ENCODE results near the gene TOPAZ1.
A peak's percentile ranks its signal among the peaks of the same experiment; 100 is the strongest.

The TOPAZ1 gene

GRCh38 chr3:44252332-44252959 is 10.8 kb downstream of the TOPAZ1 start:
- no peak for DNase-seq

GRCh38 chr3:44259404-44259803 is 17.7 kb downstream of the TOPAZ1 start:
- DNase-seq, result no peak

- DNase-seq, result no peak
Observed at GRCh38 chr3:44264146-44264545, 22.5 kb downstream of the TOPAZ1 start.

GRCh38 chr3:44265815-44266214 is 24.1 kb downstream of the TOPAZ1 start:
- DNase-seq, result no peak

GRCh38 chr3:44272191-44272590 is 30.5 kb downstream of the TOPAZ1 start:
- no peak for DNase-seq

GRCh38 chr3:44277925-44278324 is 36.2 kb downstream of the TOPAZ1 start:
- no peak for DNase-seq

GRCh38 chr3:44280077-44280476 is 38.4 kb downstream of the TOPAZ1 start:
- DNase-seq, result no peak

GRCh38 chr3:44280631-44281030 is 38.9 kb downstream of the TOPAZ1 start:
- no peak for DNase-seq

- no peak for DNase-seq
Observed at GRCh38 chr3:44284949-44285348, 43.3 kb downstream of the TOPAZ1 start.

- no peak for DNase-seq
Observed at GRCh38 chr3:44289882-44290462, 48.3 kb downstream of the TOPAZ1 start.

- no peak for DNase-seq
Observed at GRCh38 chr3:44292276-44292675, 50.6 kb downstream of the TOPAZ1 start.

GRCh38 chr3:44292947-44293346 is 51.3 kb downstream of the TOPAZ1 start:
- no peak for DNase-seq

- DNase-seq, result no peak
Observed at GRCh38 chr3:44297255-44297654, 55.6 kb downstream of the TOPAZ1 start.

GRCh38 chr3:44301746-44302145 is 60.1 kb downstream of the TOPAZ1 start:
- no peak for DNase-seq

- DNase-seq, result no peak
Observed at GRCh38 chr3:44309500-44309899, 67.8 kb downstream of the TOPAZ1 start.

- no peak for DNase-seq
Observed at GRCh38 chr3:44318891-44319311, 77.2 kb downstream of the TOPAZ1 start.

- DNase-seq, result no peak
Observed at GRCh38 chr3:44321335-44321734, 79.6 kb downstream of the TOPAZ1 start.

- DNase-seq, result peak; percentile 47 to 61
Observed at GRCh38 chr3:44323341-44323955, 81.8 kb downstream of the TOPAZ1 start.

- no peak for DNase-seq
Observed at GRCh38 chr3:44324584-44324983, 82.9 kb downstream of the TOPAZ1 start.

- DNase-seq, result no peak
Observed at GRCh38 chr3:44326019-44326418, 84.3 kb downstream of the TOPAZ1 start.

- no peak for DNase-seq
Observed at GRCh38 chr3:44326515-44326914, 84.8 kb downstream of the TOPAZ1 start.

- no peak for DNase-seq
Observed at GRCh38 chr3:44329946-44330345, 88.3 kb downstream of the TOPAZ1 start.

GRCh38 chr3:44330444-44330843 is 88.8 kb downstream of the TOPAZ1 start:
- DNase-seq, result no peak

GRCh38 chr3:44334326-44334725 is 92.6 kb downstream of the TOPAZ1 start:
- no peak for DNase-seq

Measured in CD4-positive, alpha-beta T cell treated with Interferon alpha-2 for 1 hour (primary cell).